IMR-90 (cell line): ENCODE results near the gene NAA15. TPM values are rescaled to one million over a fixed set of nuclear protein-coding genes. Genes with fewer than 3 reads are reported as not detected.
A peak's percentile ranks its signal among the peaks of the same experiment; 100 is the strongest.

Source experiments
- ATAC-seq: fragments of 200-7000 bp; cut with Tn5 transposase; 2 replicates; pipeline ENCODE4 v1.9.1; 2020; ENCODE audit warnings: low read depth, mild to moderate bottlenecking, moderate library complexity
- BruUV-seq: library from RNA; stranded (reverse); fragments of 400-500 nt; replicated peaks from 2 replicates; lab custom pipeline; 2021; lab: Mats Ljungman, UMichigan
- CTCF ChIA-PET: fragments of 300-600 bp; formaldehyde crosslinking; extraction: SDS; loops from one replicate; lab custom pipeline; 2021; ENCODE audit warnings: antibody characterized with exemption; lab: Yijun Ruan, JAX
- POLR2A ChIA-PET: fragments of 300-600 bp; sonication (Branson Sonifier 250); formaldehyde crosslinking; loops from one replicate; lab custom pipeline; 2022; ENCODE audit warnings: antibody characterized with exemption; ENCODE audit not compliant: unreplicated experiment; lab: Charles Lee
- DNase-seq: peaks from one replicate; pipeline ENCODE4 v3.0.0; 2013
- H2AFZ ChIP-seq: replicated peaks from 2 replicates; pipeline ENCODE3; 2013; ENCODE audit warnings: low read length, mild to moderate bottlenecking; ENCODE audit not compliant: poor library complexity
- H2AK5ac ChIP-seq: 2 replicates; pipeline ENCODE4 v1.6.1; 2013; ENCODE audit warnings: low read depth, low read length, inconsistent platforms
- H2AK9ac ChIP-seq: replicated peaks from 2 replicates; pipeline ENCODE3; 2013; ENCODE audit warnings: mild to moderate bottlenecking, low read depth, low read length, moderate library complexity; ENCODE audit not compliant: poor library complexity
- H2BK120ac ChIP-seq: 2 replicates; pipeline ENCODE4 v1.6.1; 2013; ENCODE audit warnings: low read depth, low read length, inconsistent platforms
- H2BK15ac ChIP-seq: 3 replicates; pipeline ENCODE4 v1.6.1; 2013; ENCODE audit warnings: low read depth, low read length, inconsistent platforms
- H2BK20ac ChIP-seq: 2 replicates; pipeline ENCODE4 v1.6.1; 2013; ENCODE audit warnings: low read depth, mild to moderate bottlenecking, inconsistent platforms, low read length, moderate library complexity
- H2BK5ac ChIP-seq: 2 replicates; pipeline ENCODE4 v1.6.1; 2013; ENCODE audit warnings: mild to moderate bottlenecking, low read depth, low read length, inconsistent platforms; ENCODE audit not compliant: poor library complexity, severe bottlenecking
- H3K14ac ChIP-seq: replicated peaks from 2 replicates; pipeline ENCODE4 v1.6.1; 2013; ENCODE audit warnings: low read depth, low read length, inconsistent platforms
- H3K18ac ChIP-seq: 2 replicates; pipeline ENCODE4 v1.6.1; 2013; ENCODE audit warnings: low read depth, low read length, control low read depth
- H3K23ac ChIP-seq: 2 replicates; pipeline ENCODE4 v1.6.1; 2013; ENCODE audit warnings: low read depth, low read length, inconsistent platforms
- H3K27ac ChIP-seq: 2 replicates; pipeline ENCODE4 v1.5.1; 2013; ENCODE audit warnings: mild to moderate bottlenecking, control low read depth, low read length; ENCODE audit not compliant: insufficient read depth
- H3K27me3 ChIP-seq: 2 replicates; pipeline ENCODE4 v1.6.1; 2013; ENCODE audit warnings: low read length; ENCODE audit not compliant: control insufficient read depth, insufficient read depth
- H3K36me3 ChIP-seq: 2 replicates; pipeline ENCODE4 v1.6.1; 2013; ENCODE audit warnings: low read length, mixed read lengths; ENCODE audit not compliant: control insufficient read depth, insufficient read depth
- H3K4ac ChIP-seq: 2 replicates; pipeline ENCODE4 v1.6.1; 2013; ENCODE audit warnings: low read depth, low read length, inconsistent platforms
- H3K4me1 ChIP-seq: 2 replicates; pipeline ENCODE4 v1.6.1; 2013; ENCODE audit warnings: low read length, mixed read lengths; ENCODE audit not compliant: control insufficient read depth, insufficient read depth
- H3K4me2 ChIP-seq: 2 replicates; pipeline ENCODE4 v1.6.1; 2013; ENCODE audit warnings: low read depth, mild to moderate bottlenecking, control low read depth, low read length, moderate library complexity
- H3K4me3 ChIP-seq: 2 replicates; pipeline ENCODE4 v1.5.1; 2013; ENCODE audit warnings: low read depth, mild to moderate bottlenecking, control low read depth, low read length, moderate library complexity; ENCODE audit not compliant: insufficient read depth
- H3K56ac ChIP-seq: 2 replicates; pipeline ENCODE4 v1.6.1; 2013; ENCODE audit warnings: low read length, inconsistent platforms; ENCODE audit not compliant: insufficient read depth; ENCODE audit errors: extremely low read depth
- H3K79me1 ChIP-seq, 2 experiments: 2 replicates each; pipeline ENCODE4 v1.6.1; 2013; ENCODE audit warnings: low read length in 2 of 2, inconsistent platforms in 1 of 2, low read depth in 1 of 2
- H3K9ac ChIP-seq: 2 replicates; pipeline ENCODE4 v1.6.1; 2013; ENCODE audit warnings: low read depth, low read length, control low read depth
- H3K9me1 ChIP-seq: 2 replicates; pipeline ENCODE4 v1.6.1; 2013; ENCODE audit warnings: low read length, inconsistent platforms; ENCODE audit not compliant: insufficient read depth
- H3K9me3 ChIP-seq: 2 replicates; pipeline ENCODE4 v1.6.1; 2013; ENCODE audit warnings: low read length; ENCODE audit not compliant: control insufficient read depth, insufficient read depth
- H4K20me1 ChIP-seq: 2 replicates; pipeline ENCODE4 v1.6.1; 2013; ENCODE audit warnings: low read length, inconsistent platforms; ENCODE audit not compliant: insufficient read depth
- H4K5ac ChIP-seq: 2 replicates; pipeline ENCODE4 v1.6.1; 2013; ENCODE audit warnings: mild to moderate bottlenecking, low read depth, low read length, control low read depth
- H4K8ac ChIP-seq, 2 experiments: 2 replicates each; pipeline ENCODE4 v1.6.1; 2013; ENCODE audit warnings: low read depth in 2 of 2, low read length in 2 of 2, control low read depth in 1 of 2, inconsistent platforms in 1 of 2
- H4K91ac ChIP-seq: 2 replicates; pipeline ENCODE4 v1.6.1; 2013; ENCODE audit warnings: low read depth, low read length, inconsistent platforms; ENCODE audit not compliant: insufficient read depth
- BHLHE40 ChIP-seq: fragments of 150-350 bp; IDR thresholded peaks from 2 replicates; pipeline ENCODE4 v1.6.1; 2016; ENCODE audit warnings: mild to moderate bottlenecking, low read depth, low read length
- CEBPB ChIP-seq: IDR thresholded peaks from 2 replicates; pipeline ENCODE4 v1.6.1; 2012; ENCODE audit warnings: low read depth, low read length, improper control_type of control experiment
- CHD1 ChIP-seq: IDR thresholded peaks from 2 replicates; pipeline ENCODE4 v1.6.1; 2012; ENCODE audit warnings: low read depth, low read length, improper control_type of control experiment
- CTCF ChIP-seq: conservative IDR thresholded peaks from 2 replicates; pipeline ENCODE4 v1.5.1; 2012; ENCODE audit warnings: mild to moderate bottlenecking, low read depth, low read length, improper control_type of control experiment
- ELK1 ChIP-seq: fragments of 150-350 bp; IDR thresholded peaks from 2 replicates; pipeline ENCODE4 v1.6.1; 2016; ENCODE audit warnings: low read depth, mild to moderate bottlenecking, low read length, moderate library complexity, borderline replicate concordance
- FOS ChIP-seq: fragments of 150-350 bp; IDR thresholded peaks from 2 replicates; pipeline ENCODE4 v1.6.1; 2016; ENCODE audit warnings: low read depth, low read length
- MAFK ChIP-seq: IDR thresholded peaks from 2 replicates; pipeline ENCODE4 v1.6.1; 2012; ENCODE audit warnings: low read depth, low read length, improper control_type of control experiment
- MAZ ChIP-seq: IDR thresholded peaks from 2 replicates; pipeline ENCODE4 v1.6.1; 2012; ENCODE audit warnings: low read depth, mild to moderate bottlenecking, low read length, improper control_type of control experiment, moderate library complexity, borderline replicate concordance
- NFE2L2 ChIP-seq: fragments of 150-350 bp; IDR thresholded peaks from 2 replicates; pipeline ENCODE4 v1.6.1; 2016; ENCODE audit warnings: low read depth, mild to moderate bottlenecking, low read length
- RAD21 ChIP-seq: IDR thresholded peaks from 2 replicates; pipeline ENCODE4 v1.6.1; 2012; ENCODE audit warnings: low read length, improper control_type of control experiment
- RCOR1 ChIP-seq: IDR thresholded peaks from 2 replicates; pipeline ENCODE4 v1.6.1; 2012; ENCODE audit warnings: mild to moderate bottlenecking, low read length, improper control_type of control experiment; ENCODE audit not compliant: insufficient replicate concordance
- WGBS, 2 experiments: methylation state at CpG; one replicate each; pipeline versions ENCODE4 v1.1.5 to v1.1.7; 2013; ENCODE audit warnings: missing lambda C conversion rate in 2 of 2; ENCODE audit not compliant: insufficient read length in 1 of 2; ENCODE audit errors: extremely low coverage in 2 of 2; 5-methylcytosine and 5-hydroxymethylcytosine counted together
- dilution Hi-C: fragments of 300-500 bp; cut with HindIII; formaldehyde crosslinking; loops from one replicate; pipeline ENCODE4 v1.14.3; 2018; ENCODE audit warnings: low sequenced_read_pairs; ENCODE audit not compliant: unreplicated experiment
- in situ Hi-C: fragments of 300-500 bp; cut with MboI; formaldehyde crosslinking; loops from 3 replicates; pipeline ENCODE4 v1.14.3; 2019; ENCODE audit warnings: low sequenced_read_pairs, inconsistent platforms, mixed read lengths
- intact Hi-C: fragments of 100-400 bp; cut with micrococcal nuclease; formaldehyde crosslinking; loops from 2 replicates; pipeline ENCODE4 v1.10.0; 2022
- polyA plus RNA-seq, 3 experiments: library from polyadenylated mRNA; depleted of rRNA; stranded (reverse); fragments of >200 nt; gene quantifications; 2 replicates each; pipeline ENCODE4 v1.2.3, GENCODE V29; 2012; ENCODE audit warnings: low replicate concordance in 1 of 3
- total RNA-seq: library from RNA; depleted of rRNA; stranded (reverse); fragments of >200 nt; gene quantifications from 2 replicates; pipeline ENCODE4 v1.2.3, GENCODE V29; 2012
- TF ChIP-seq, protein P1 (sequence below): fragments of 150-350 bp; IDR thresholded peaks from 2 replicates; pipeline ENCODE4 v1.6.1; 2017; ENCODE audit warnings: mild to moderate bottlenecking, antibody characterized with exemption, low read length, low read depth

Gene NAA15
- total and polyA plus RNA-seq, 2 of the 4 experiments (the other 2 are of a cell fraction): 11.0 to 43.4 TPM

GRCh38 chr4:139454111-139455045 lies 153.1 kb downstream of the NAA15 start, which contains the start of gene RAB33B:
TSS of gene RAB33B (plus strand) at chr4:139454121. CDS start at chr4:139454196, 75 bp downstream.
- H3K9me1 ChIP-seq: peaks cover 4% of the 10 kb centered on the region; the same call in 1 of the 2 replicates
- WGBS, 2 experiments: 2% methylated on average over 16 of the region's 46 CpGs; no CpG with 5 or more reads in 1 of the 2 experiments
- H2BK15ac ChIP-seq: no peak within 1 kb of the TSS; the same call in 2 of the 3 replicates
- H2AK9ac ChIP-seq: peak within 1 kb of the TSS; percentile 96
- peak within 1 kb of the TSS; percentile 84 for H4K91ac ChIP-seq
- DNase-seq (peak; percentile 86), ATAC-seq (no peak; the same call in 1 of the 2 replicates)
- CTCF ChIA-PET: no interaction called here
- 0 out of 2 replicates have a peak within 1 kb of the TSS, but pooled peaks have one; percentile 30 for H2BK20ac ChIP-seq
- H3K9ac ChIP-seq: peak within 1 kb of the TSS; percentile 96
- H3K4ac ChIP-seq: peak within 1 kb of the TSS; percentile 86
- in situ Hi-C loops (no loop called here), dilution Hi-C loops (no loop called here), intact Hi-C loops (loop anchor here (2.0 to 5.0 kb wide), 2 partner anchors 72 to 277 kb away; partner anchors contain the start of gene ELF2)
- POLR2A ChIA-PET: no interaction called here
- H2BK5ac ChIP-seq: peak within 1 kb of the TSS; percentile 98
- peak within 1 kb of the TSS; percentile 92 for H2BK120ac ChIP-seq
- H3K4me3 ChIP-seq: peak within 1 kb of the TSS; percentile 86
- peak within 1 kb of the TSS; percentile 92 for H3K14ac ChIP-seq
- peak within 1 kb of the TSS; percentile 94 for H3K27ac ChIP-seq
- no peaks in the 10 kb centered on the region for H3K27me3 ChIP-seq
- BruUV-seq: TSS peak; percentile 27
- H2AK5ac ChIP-seq: peak within 1 kb of the TSS; percentile 82; the same call in 1 of the 2 replicates
- H3K4me1 ChIP-seq: peaks cover 3% of the 10 kb centered on the region
- peak within 1 kb of the TSS; percentile 63 to 85 for H4K8ac ChIP-seq
- H2AFZ ChIP-seq: peak within 1 kb of the TSS; percentile 97
- peak within 1 kb of the TSS; percentile 95 for H4K5ac ChIP-seq
- peak within 1 kb of the TSS; percentile 75 for H3K56ac ChIP-seq
- H3K79me1 ChIP-seq: peaks cover 27 to 68% of the 10 kb centered on the region in 2 experiments
- H3K18ac ChIP-seq: peak within 1 kb of the TSS; percentile 75
- H3K36me3 ChIP-seq: no peaks in the 10 kb centered on the region
- peaks cover 4% of the 10 kb centered on the region; the same call in 1 of the 2 replicates for H4K20me1 ChIP-seq
- H3K4me2 ChIP-seq: peak within 1 kb of the TSS; percentile 100
- H3K9me3 ChIP-seq: no peaks in the 10 kb centered on the region
- H3K23ac ChIP-seq: peak within 1 kb of the TSS; percentile 78
- TF ChIP-seq BHLHE40 (no peak), RAD21 (peak; percentile 10), CTCF (no peak), FOS (no peak), CHD1 (no peak), CEBPB (peak; percentile 95), MAFK (no peak), RCOR1 (no peak), NFE2L2 (no peak), ELK1 (no peak), MAZ (0 out of 2 replicates have a peak, but pooled peaks have one; percentile 7)
- TF ChIP-seq, protein P1, sequence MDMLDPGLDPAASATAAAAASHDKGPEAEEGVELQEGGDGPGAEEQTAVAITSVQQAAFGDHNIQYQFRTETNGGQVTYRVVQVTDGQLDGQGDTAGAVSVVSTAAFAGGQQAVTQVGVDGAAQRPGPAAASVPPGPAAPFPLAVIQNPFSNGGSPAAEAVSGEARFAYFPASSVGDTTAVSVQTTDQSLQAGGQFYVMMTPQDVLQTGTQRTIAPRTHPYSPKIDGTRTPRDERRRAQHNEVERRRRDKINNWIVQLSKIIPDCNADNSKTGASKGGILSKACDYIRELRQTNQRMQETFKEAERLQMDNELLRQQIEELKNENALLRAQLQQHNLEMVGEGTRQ: no peak
